GM21390 (cell line): ENCODE results near the gene DVL1.
"Not testable (repeated sequence)": the region's sequence is repeated elsewhere in the genome, so short reads cannot be mapped to it uniquely, and the experiment has no call there.

Source experiments
- ATAC-seq: cut with Tn5 transposase; IDR thresholded peaks from one replicate; pipeline ENCODE4 v1.9.1; 2021; ENCODE audit not compliant: unreplicated experiment

The DVL1 gene

GRCh38 chr1:1349256-1350012 is at the start of gene DVL1:
TSS of gene DVL1 (minus strand) at chr1:1349418. CDS start at chr1:1349065, 353 bp downstream.
- peak; percentile 63 for ATAC-seq

GRCh38 chr1:1398677-1399186 is 49.5 kb upstream of the DVL1 start:
- peak; percentile 19 for ATAC-seq

- no peak for ATAC-seq
Observed at GRCh38 chr1:1397839-1398523, 48.8 kb upstream of the DVL1 start.

- ATAC-seq: no peak
Observed at GRCh38 chr1:1395166-1395565, 45.9 kb upstream of the DVL1 start.

- ATAC-seq: no peak
Observed at GRCh38 chr1:1394116-1394515, 44.9 kb upstream of the DVL1 start.

GRCh38 chr1:1393428-1393827 is 44.2 kb upstream of the DVL1 start:
- no peak for ATAC-seq

- ATAC-seq: no peak
Observed at GRCh38 chr1:1393014-1393413, 43.8 kb upstream of the DVL1 start.

- no peak for ATAC-seq
Observed at GRCh38 chr1:1391225-1391624, 42.0 kb upstream of the DVL1 start.

- no peak for ATAC-seq
Observed at GRCh38 chr1:1390675-1391074, 41.5 kb upstream of the DVL1 start.

GRCh38 chr1:1388078-1388472 is 38.9 kb upstream of the DVL1 start:
- ATAC-seq: no peak

- ATAC-seq: no peak
Observed at GRCh38 chr1:1387098-1388077, 38.2 kb upstream of the DVL1 start.

GRCh38 chr1:1385931-1386330 is 36.7 kb upstream of the DVL1 start:
- no peak for ATAC-seq

GRCh38 chr1:1385339-1385738 is 36.1 kb upstream of the DVL1 start:
- not testable (repeated sequence) for ATAC-seq

- ATAC-seq: no peak
Observed at GRCh38 chr1:1381294-1381693, 32.1 kb upstream of the DVL1 start.

- no peak for ATAC-seq
Observed at GRCh38 chr1:1380860-1381259, 31.6 kb upstream of the DVL1 start.

GRCh38 chr1:1377540-1378205 is 28.5 kb upstream of the DVL1 start:
- no peak for ATAC-seq

- ATAC-seq: no peak
Observed at GRCh38 chr1:1376551-1377226, 27.5 kb upstream of the DVL1 start.

GRCh38 chr1:1374929-1375662 is 25.9 kb upstream of the DVL1 start, which contains the start of gene AURKAIP1:
TSS of gene AURKAIP1 (minus strand) at chr1:1375207. CDS start at chr1:1374756, 451 bp downstream.
- ATAC-seq: peak; percentile 83

- ATAC-seq: no peak
Observed at GRCh38 chr1:1374589-1374928, 25.3 kb upstream of the DVL1 start.
